Neuronal stem cell (in vitro differentiated cells): ENCODE measurements around the gene TRPV4.

ENCODE experiments used
- DNase-seq: peaks from one replicate; pipeline ENCODE4 v3.0.0-alpha.2; 2013; ENCODE audit warnings: low spot score
- H2AFZ ChIP-seq: one replicate; pipeline ENCODE4 v1.6.1; 2013; ENCODE audit warnings: mild to moderate bottlenecking, low read length, inconsistent platforms
- H2AK5ac ChIP-seq: 2 replicates; pipeline ENCODE4 v1.6.1; 2013; ENCODE audit warnings: low read depth, mild to moderate bottlenecking, inconsistent platforms, low read length, moderate library complexity, mixed read lengths
- H2BK120ac ChIP-seq: 2 replicates; pipeline ENCODE4 v1.6.1; 2013; ENCODE audit warnings: low read depth, mild to moderate bottlenecking, inconsistent platforms, low read length, moderate library complexity, mixed read lengths
- H2BK12ac ChIP-seq: one replicate; pipeline ENCODE4 v1.6.1; 2013; ENCODE audit warnings: low read length, inconsistent platforms
- H2BK15ac ChIP-seq: 2 replicates; pipeline ENCODE4 v1.6.1; 2013; ENCODE audit warnings: mild to moderate bottlenecking, low read length, inconsistent platforms, mixed read lengths
- H2BK5ac ChIP-seq: one replicate; pipeline ENCODE4 v1.6.1; 2013; ENCODE audit warnings: inconsistent platforms, mild to moderate bottlenecking, low read length, moderate library complexity
- H3K14ac ChIP-seq: one replicate; pipeline ENCODE4 v1.6.1; 2013; ENCODE audit warnings: low read length, inconsistent platforms
- H3K18ac ChIP-seq: 2 replicates; pipeline ENCODE4 v1.6.1; 2013; ENCODE audit warnings: low read length, inconsistent platforms
- H3K23ac ChIP-seq: 2 replicates; pipeline ENCODE4 v1.6.1; 2013; ENCODE audit warnings: low read depth, mild to moderate bottlenecking, mixed read lengths, low read length, inconsistent platforms; ENCODE audit not compliant: poor library complexity
- H3K27ac ChIP-seq: replicated peaks from 3 replicates; pipeline ENCODE4 v1.5.1; 2013; ENCODE audit warnings: low read length, inconsistent platforms
- H3K27me3 ChIP-seq, 3 experiments: 2 replicates each; pipeline ENCODE4 v1.6.1; 2013; ENCODE audit warnings: low read length in 3 of 3, mild to moderate bottlenecking in 2 of 3, inconsistent platforms in 1 of 3, low read depth in 1 of 3, mixed read lengths in 1 of 3, moderate library complexity in 1 of 3; ENCODE audit not compliant: control insufficient read depth in 3 of 3, insufficient read depth in 3 of 3
- H3K36me3 ChIP-seq, 2 donors: replicated peaks in 1 of 2; 2 replicates each; pipeline ENCODE4 v1.6.1; 2013; ENCODE audit warnings: low read length in 2 of 2; ENCODE audit not compliant: control insufficient read depth in 2 of 2, insufficient read depth in 2 of 2
- H3K4ac ChIP-seq: 2 replicates; pipeline ENCODE4 v1.6.1; 2013; ENCODE audit warnings: inconsistent platforms, mild to moderate bottlenecking, low read length, moderate library complexity
- H3K4me1 ChIP-seq, 2 donors: 1 replicate in 1 of 2; 2 replicates in 1 of 2; pipeline ENCODE4 v1.6.1; 2013; ENCODE audit warnings: low read length in 2 of 2, low read depth in 1 of 2; ENCODE audit not compliant: control insufficient read depth in 2 of 2, insufficient read depth in 1 of 2
- H3K4me2 ChIP-seq: one replicate; pipeline ENCODE4 v1.6.1; 2013; ENCODE audit warnings: mild to moderate bottlenecking, low read length, inconsistent platforms; ENCODE audit not compliant: insufficient read depth, poor library complexity, severe bottlenecking
- H3K4me3 ChIP-seq, 2 donors: 2 replicates each; pipeline ENCODE4 v1.5.1; 2013; ENCODE audit warnings: low read length in 2 of 2, mild to moderate bottlenecking in 2 of 2, inconsistent platforms in 1 of 2, moderate library complexity in 1 of 2
- H3K79me1 ChIP-seq: one replicate; pipeline ENCODE4 v1.6.1; 2013; ENCODE audit warnings: low read depth, mild to moderate bottlenecking, inconsistent platforms, low read length, moderate library complexity
- H3K9ac ChIP-seq: one replicate; pipeline ENCODE4 v1.6.1; 2013; ENCODE audit warnings: mild to moderate bottlenecking, low read depth, low read length, inconsistent platforms; ENCODE audit not compliant: poor library complexity
- H3K9me3 ChIP-seq, 2 donors: replicated peaks in 1 of 2; 2 replicates each; pipeline versions ENCODE3 to v1.6.1; 2013; ENCODE audit warnings: low read length in 2 of 2, mild to moderate bottlenecking in 2 of 2, inconsistent platforms in 1 of 2, low read depth in 1 of 2, mixed read lengths in 1 of 2, moderate library complexity in 1 of 2; ENCODE audit not compliant: control insufficient read depth in 2 of 2, insufficient read depth in 1 of 2
- H4K8ac ChIP-seq: one replicate; pipeline ENCODE4 v1.6.1; 2013; ENCODE audit warnings: low read depth, mild to moderate bottlenecking, inconsistent platforms, low read length, moderate library complexity
- H4K91ac ChIP-seq: one replicate; pipeline ENCODE4 v1.6.1; 2013; ENCODE audit warnings: low read length, low read depth, mild to moderate bottlenecking, inconsistent platforms; ENCODE audit not compliant: poor library complexity
- WGBS, 2 donors: extraction: QIAGEN DNeasy Blood & Tissue Kit; methylation state at CpG; one replicate each; pipeline ENCODE4 v1.1.7; 2013; ENCODE audit warnings: missing lambda C conversion rate in 2 of 2, mixed read lengths in 1 of 2; ENCODE audit not compliant: insufficient read length in 2 of 2, insufficient replicate concordance in 1 of 2; ENCODE audit errors: extremely low coverage in 2 of 2; 5-methylcytosine and 5-hydroxymethylcytosine counted together

Gene TRPV4

DNA sequence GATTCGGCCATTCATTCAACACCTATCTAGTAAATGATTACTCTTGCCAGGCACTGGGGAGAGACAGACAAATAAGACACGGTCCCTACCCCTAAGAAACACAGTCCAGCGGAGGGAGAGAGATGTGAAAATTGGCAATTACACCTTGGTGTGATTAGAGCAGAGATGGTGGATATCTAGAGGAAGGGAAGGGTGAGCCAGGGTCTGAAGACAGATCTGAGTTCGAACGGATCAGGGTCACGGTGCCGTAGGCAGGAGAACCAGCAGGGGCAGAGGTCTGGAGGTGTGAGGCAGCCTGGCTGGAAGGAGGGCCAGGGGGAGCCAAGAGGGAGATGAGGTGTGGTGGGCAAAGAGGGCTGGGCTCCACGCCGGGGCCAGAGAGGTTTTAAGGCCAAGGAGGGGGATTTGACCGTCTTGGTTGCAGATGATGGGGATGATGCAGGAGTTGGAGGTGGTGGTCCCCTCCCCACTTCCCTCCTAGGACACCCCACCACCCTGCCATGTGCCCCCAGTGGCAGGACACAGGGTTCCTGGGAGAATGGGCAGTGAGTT, 92.4 kb downstream of the TRPV4 start:
- WGBS, 2 donors: no CpG with 5 or more reads among the region's 10 CpGs
- DNase-seq: no peak
- Histone ChIP-seq H2BK5ac (peak overlapping the region; percentile 44), H3K9me3 (no peaks in the 10 kb centered on the region), H3K4me3 (no peak overlapping the region), H3K23ac (no peak overlapping the region), H3K4me2 (no peak overlapping the region), H3K27me3 (peaks cover 0 to 1% (median 0%) of the 10 kb centered on the region in 3 experiments), H2AK5ac (no peak overlapping the region), H3K4me1 (peaks cover 3 to 30% of the 10 kb centered on the region in 2 donors), H3K79me1 (peaks cover 10% of the 10 kb centered on the region), H4K91ac (no peak overlapping the region), H3K14ac (no peak overlapping the region), H2BK15ac (no peak overlapping the region), H2BK12ac (no peak overlapping the region), H3K36me3 (no peaks in the 10 kb centered on the region), H3K9ac (no peak overlapping the region), H4K8ac (no peak overlapping the region), H3K18ac (no peak overlapping the region), H2BK120ac (no peak overlapping the region), H2AFZ (no peak overlapping the region), H3K4ac (no peak overlapping the region), H3K27ac (no peak overlapping the region)

DNA sequence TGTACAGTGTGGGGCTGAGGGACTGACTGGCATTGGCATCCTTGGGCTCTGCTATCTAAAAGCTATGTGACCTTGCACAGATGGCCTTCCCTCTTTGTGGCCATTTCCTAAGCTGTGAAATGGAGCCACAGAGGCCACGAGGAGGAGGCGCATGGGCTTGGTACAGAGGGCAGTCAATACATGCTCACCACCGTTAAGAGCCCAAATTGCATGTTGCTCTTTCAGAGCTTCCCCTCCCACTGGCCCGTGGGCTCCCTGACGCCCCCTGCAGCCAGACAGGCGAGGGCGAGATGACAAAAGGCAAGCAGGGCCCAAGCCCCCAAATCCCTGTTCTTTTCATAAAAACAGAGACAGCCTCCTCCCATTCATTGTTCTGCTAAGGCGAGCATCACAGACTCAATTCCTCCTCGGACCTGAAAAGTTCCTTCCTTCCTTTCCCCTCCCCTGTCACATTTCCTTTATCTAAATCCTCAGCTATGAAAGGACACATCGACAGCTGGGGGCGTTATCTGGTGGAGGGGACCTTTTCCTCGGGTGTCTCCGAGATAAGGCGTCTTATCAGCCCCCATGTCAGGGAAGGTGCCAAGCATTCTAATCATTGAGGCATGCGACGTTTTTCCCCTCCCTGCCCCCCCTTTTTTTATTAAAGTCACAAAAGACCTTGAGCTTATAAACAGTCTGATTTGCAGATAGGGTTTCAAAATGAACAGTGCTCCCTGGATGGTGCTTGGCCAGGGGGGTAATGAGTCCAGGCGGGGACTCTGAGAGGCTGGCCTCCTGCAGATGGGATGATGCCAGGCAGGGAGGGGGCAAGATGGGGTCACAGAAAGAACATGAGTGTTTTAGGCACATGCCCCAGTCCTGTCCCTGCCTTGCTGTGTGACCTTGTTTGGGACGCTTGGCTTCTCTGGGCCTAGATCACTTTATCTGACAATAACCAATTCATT, 93.2 kb downstream of the TRPV4 start:
- no peak overlapping the region for H2BK120ac ChIP-seq
- no peak overlapping the region for H3K4me2 ChIP-seq
- no peak for DNase-seq
- no peak overlapping the region for H3K4me3 ChIP-seq
- peaks cover 0 to 9% (median 0%) of the 10 kb centered on the region in 3 experiments for H3K27me3 ChIP-seq
- no CpG with 5 or more reads among the region's 18 CpGs for WGBS, 2 donors
- H3K18ac ChIP-seq: peak overlapping the region; percentile 21
- H3K23ac ChIP-seq: peak overlapping the region; percentile 49
- H3K9ac ChIP-seq: no peak overlapping the region
- H4K91ac ChIP-seq: no peak overlapping the region
- peaks cover 5 to 30% of the 10 kb centered on the region in 2 donors for H3K4me1 ChIP-seq
- no peak overlapping the region for H2AK5ac ChIP-seq
- H3K36me3 ChIP-seq: no peaks in the 10 kb centered on the region
- H3K9me3 ChIP-seq: no peaks in the 10 kb centered on the region
- no peak overlapping the region for H2BK12ac ChIP-seq
- H2AFZ ChIP-seq: no peak overlapping the region
- no peak overlapping the region for H2BK5ac ChIP-seq
- H3K4ac ChIP-seq: no peak overlapping the region
- H3K14ac ChIP-seq: no peak overlapping the region
- peaks cover 10% of the 10 kb centered on the region for H3K79me1 ChIP-seq
- H3K27ac ChIP-seq: no peak overlapping the region
- H4K8ac ChIP-seq: no peak overlapping the region
- H2BK15ac ChIP-seq: no peak overlapping the region

DNA sequence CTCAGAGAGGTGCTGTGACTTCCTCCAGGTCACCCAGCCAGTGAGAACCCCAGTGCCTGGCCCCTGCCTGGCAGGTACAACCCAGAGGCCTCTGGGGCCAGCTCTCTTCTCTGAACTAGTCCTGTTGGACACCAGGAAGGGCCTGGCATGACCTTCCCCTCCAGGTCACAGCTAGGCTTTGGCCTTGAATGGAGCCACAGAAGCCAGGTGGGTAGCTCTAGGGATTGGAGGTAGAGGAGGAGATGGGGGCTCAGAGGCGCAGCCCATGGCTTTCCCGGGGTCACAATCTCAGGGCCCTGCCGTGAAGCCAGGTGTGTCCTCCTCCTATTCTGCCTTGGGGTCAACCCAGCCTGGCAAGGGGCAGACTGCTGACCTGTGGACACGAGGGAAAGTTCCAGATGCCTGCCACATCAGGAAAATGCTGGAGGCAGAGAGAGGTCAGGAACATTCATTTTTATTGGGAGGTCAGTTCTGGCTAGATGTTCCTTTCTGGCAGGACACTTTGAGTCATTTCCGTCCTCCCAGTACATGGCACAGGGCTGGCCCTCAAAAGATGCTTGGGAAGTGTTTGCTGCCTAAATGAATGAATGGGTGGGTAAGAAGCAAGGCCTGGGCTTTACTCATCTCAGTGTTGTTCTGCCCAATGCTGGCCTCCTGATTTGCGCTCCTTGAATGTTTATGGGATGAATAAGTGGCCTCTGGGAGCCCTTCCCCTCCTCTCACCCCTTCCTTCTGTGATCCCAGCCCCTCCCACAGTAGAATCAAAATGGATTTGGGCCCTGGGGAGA, 94.1 kb downstream of the TRPV4 start:
- Histone ChIP-seq H3K4me2 (no peak overlapping the region), H2BK5ac (no peak overlapping the region), H3K4me1 (peaks cover 11 to 36% of the 10 kb centered on the region in 2 donors), H2BK120ac (no peak overlapping the region), H3K4ac (no peak overlapping the region), H2AK5ac (no peak overlapping the region), H2AFZ (no peak overlapping the region), H2BK15ac (peak overlapping the region; percentile 18), H3K36me3 (no peaks in the 10 kb centered on the region), H2BK12ac (peak overlapping the region; percentile 14), H3K9ac (no peak overlapping the region), H3K27me3 (peaks cover 0 to 11% (median 0%) of the 10 kb centered on the region in 3 experiments), H4K91ac (no peak overlapping the region), H3K9me3 (no peaks in the 10 kb centered on the region), H3K27ac (no peak overlapping the region), H3K23ac (no peak overlapping the region), H3K14ac (no peak overlapping the region), H3K18ac (peak overlapping the region; percentile 9), H4K8ac (no peak overlapping the region), H3K79me1 (peaks cover 10% of the 10 kb centered on the region), H3K4me3 (peak overlapping the region in 1 of 2 donors; percentile 5)
- DNase-seq: no peak
- WGBS, 2 donors: no CpG with 5 or more reads among the region's 6 CpGs
